Renal cortical epithelial cell (primary cell): ENCODE results near the gene SRM. TPM values are rescaled to one million over a fixed set of nuclear protein-coding genes. Genes with fewer than 3 reads are reported as not detected.
A peak's percentile ranks its signal among the peaks of the same experiment; 100 is the strongest.
"Not testable (repeated sequence)": the region's sequence is repeated elsewhere in the genome, so short reads cannot be mapped to it uniquely, and the experiment has no call there.

ENCODE experiments used
- DNase-seq: peaks from one replicate; pipeline ENCODE4 v3.0.0-alpha.2; 2011; ENCODE audit warnings: low read depth
- total RNA-seq: library from RNA; depleted of rRNA; stranded (reverse); fragments of >200 nt; gene quantifications from 2 replicates; pipeline ENCODE4 v1.2.3, GENCODE V29; 2014

Gene SRM
- total RNA-seq = 4.5 and 26.5 TPM in 2 replicates

- peak; percentile 68 for DNase-seq
Measured at GRCh38 chr1:11059968-11060830, at the start of gene SRM. TSS of gene SRM (minus strand) at chr1:11060018. CDS start at chr1:11059943, 75 bp downstream.

- DNase-seq = no peak
Measured at GRCh38 chr1:11109047-11109760, 49.4 kb upstream of the SRM start.

- no peak for DNase-seq
Measured at GRCh38 chr1:11107599-11107998, 47.8 kb upstream of the SRM start.

GRCh38 chr1:11105586-11105985, 45.8 kb upstream of the SRM start:
- no peak for DNase-seq

GRCh38 chr1:11101347-11101746, 41.5 kb upstream of the SRM start:
- DNase-seq = no peak

- DNase-seq = not testable (repeated sequence)
Measured at GRCh38 chr1:11100806-11101205, 41.0 kb upstream of the SRM start.

GRCh38 chr1:11100149-11100493, 40.3 kb upstream of the SRM start:
- no peak for DNase-seq

GRCh38 chr1:11099310-11100148, 39.7 kb upstream of the SRM start, which contains the start of gene EXOSC10:
TSS of gene EXOSC10 (minus strand) at chr1:11099869. CDS start at chr1:11099831, 38 bp downstream.
- DNase-seq = peak; percentile 61

GRCh38 chr1:11098931-11099309, 39.1 kb upstream of the SRM start:
- DNase-seq = no peak

- not testable (repeated sequence) for DNase-seq
Measured at GRCh38 chr1:11083784-11084183, 24.0 kb upstream of the SRM start.

- DNase-seq = no peak
Measured at GRCh38 chr1:11080931-11081330, 21.1 kb upstream of the SRM start.

- DNase-seq = no peak
Measured at GRCh38 chr1:11078631-11079030, 18.8 kb upstream of the SRM start.

- not testable (repeated sequence) for DNase-seq
Measured at GRCh38 chr1:11073398-11073797, 13.6 kb upstream of the SRM start.

- no peak for DNase-seq
Measured at GRCh38 chr1:11072216-11072917, 12.5 kb upstream of the SRM start.

- no peak for DNase-seq
Measured at GRCh38 chr1:11071463-11072215, 11.8 kb upstream of the SRM start.

GRCh38 chr1:11070876-11071275, 11.1 kb upstream of the SRM start:
- no peak for DNase-seq

- DNase-seq = no peak
Measured at GRCh38 chr1:11068600-11069473, 9.0 kb upstream of the SRM start.

GRCh38 chr1:11067716-11068599, 8.1 kb upstream of the SRM start:
- DNase-seq = no peak

GRCh38 chr1:11065796-11066195, 6.0 kb upstream of the SRM start:
- no peak for DNase-seq
